ENCODE results near the gene SLC4A2.
A peak's percentile ranks its signal among the peaks of the same experiment; 100 is the strongest.
"Not testable (repeated sequence)": the region's sequence is repeated elsewhere in the genome, so short reads cannot be mapped to it uniquely, and the experiment has no call there.

The SLC4A2 gene, protein sequence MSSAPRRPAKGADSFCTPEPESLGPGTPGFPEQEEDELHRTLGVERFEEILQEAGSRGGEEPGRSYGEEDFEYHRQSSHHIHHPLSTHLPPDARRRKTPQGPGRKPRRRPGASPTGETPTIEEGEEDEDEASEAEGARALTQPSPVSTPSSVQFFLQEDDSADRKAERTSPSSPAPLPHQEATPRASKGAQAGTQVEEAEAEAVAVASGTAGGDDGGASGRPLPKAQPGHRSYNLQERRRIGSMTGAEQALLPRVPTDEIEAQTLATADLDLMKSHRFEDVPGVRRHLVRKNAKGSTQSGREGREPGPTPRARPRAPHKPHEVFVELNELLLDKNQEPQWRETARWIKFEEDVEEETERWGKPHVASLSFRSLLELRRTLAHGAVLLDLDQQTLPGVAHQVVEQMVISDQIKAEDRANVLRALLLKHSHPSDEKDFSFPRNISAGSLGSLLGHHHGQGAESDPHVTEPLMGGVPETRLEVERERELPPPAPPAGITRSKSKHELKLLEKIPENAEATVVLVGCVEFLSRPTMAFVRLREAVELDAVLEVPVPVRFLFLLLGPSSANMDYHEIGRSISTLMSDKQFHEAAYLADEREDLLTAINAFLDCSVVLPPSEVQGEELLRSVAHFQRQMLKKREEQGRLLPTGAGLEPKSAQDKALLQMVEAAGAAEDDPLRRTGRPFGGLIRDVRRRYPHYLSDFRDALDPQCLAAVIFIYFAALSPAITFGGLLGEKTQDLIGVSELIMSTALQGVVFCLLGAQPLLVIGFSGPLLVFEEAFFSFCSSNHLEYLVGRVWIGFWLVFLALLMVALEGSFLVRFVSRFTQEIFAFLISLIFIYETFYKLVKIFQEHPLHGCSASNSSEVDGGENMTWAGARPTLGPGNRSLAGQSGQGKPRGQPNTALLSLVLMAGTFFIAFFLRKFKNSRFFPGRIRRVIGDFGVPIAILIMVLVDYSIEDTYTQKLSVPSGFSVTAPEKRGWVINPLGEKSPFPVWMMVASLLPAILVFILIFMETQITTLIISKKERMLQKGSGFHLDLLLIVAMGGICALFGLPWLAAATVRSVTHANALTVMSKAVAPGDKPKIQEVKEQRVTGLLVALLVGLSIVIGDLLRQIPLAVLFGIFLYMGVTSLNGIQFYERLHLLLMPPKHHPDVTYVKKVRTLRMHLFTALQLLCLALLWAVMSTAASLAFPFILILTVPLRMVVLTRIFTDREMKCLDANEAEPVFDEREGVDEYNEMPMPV

DNA sequence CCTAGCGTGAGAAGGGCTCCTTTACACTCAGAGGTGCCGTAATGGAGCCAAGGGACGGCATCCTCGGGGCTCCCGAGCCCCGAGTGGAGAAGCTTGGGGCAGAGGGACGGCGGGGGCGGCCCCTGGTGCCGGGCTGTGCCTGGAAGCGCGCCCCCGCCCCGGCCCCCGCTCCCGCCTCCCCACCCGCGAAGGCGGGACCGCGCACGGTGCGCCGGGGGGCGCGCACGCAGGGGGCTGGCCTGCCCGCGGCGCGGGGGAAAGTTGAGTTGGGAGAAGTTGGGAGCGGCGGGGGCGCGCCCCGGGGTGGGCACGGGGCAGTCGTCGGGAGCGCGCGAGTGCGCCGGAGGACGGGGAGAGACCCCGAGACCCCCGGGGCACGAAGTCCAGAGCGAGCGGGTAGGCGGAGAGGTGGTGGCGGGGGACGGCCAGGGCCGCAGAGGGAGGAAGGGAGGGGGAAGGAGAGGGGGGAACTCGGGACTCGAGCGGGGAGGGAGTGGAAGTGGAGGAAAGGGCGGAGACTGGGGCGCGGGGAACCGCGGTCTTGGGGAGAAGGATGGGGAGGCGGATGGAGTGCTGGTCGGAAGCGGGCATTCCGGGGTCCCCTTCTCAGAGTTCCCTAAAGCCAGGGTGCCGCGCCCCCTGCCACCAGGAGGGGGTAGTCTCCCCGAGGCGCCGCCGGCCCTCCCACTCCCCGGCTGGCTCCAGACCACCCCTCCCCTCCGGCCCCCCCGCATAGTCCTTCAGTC, at the start of gene SLC4A2:
Gene SLC4A2, plus strand, starts transcription at position 223 of the 746 bp plus-strand sequence. CDS start 2,399 bp downstream, outside the sequence.
- H3K4me3 ChIP-seq (ENCODE audit: low read length), result peak within 1 kb of the TSS; percentile 47
- no peaks in the 10 kb centered on the region for H3K27me3 ChIP-seq (ENCODE audit: control insufficient read depth, insufficient read depth, low read length)
- H3K4me1 ChIP-seq (ENCODE audit: control insufficient read depth, insufficient read depth, low read length), result peaks cover 55% of the 10 kb centered on the region
- H3K9me3 ChIP-seq (ENCODE audit: control insufficient read depth, low read length), result no peaks in the 10 kb centered on the region
- peak within 1 kb of the TSS; percentile 65 for H3K9ac ChIP-seq (ENCODE audit: low read length)
- peaks cover under 1% of the 10 kb centered on the region for H3K36me3 ChIP-seq (ENCODE audit: control insufficient read depth, insufficient read depth, low read length)

GRCh38 chr7:151010037-151010306, 49.4 kb upstream of the SLC4A2 start:
- peaks cover 22% of the 10 kb centered on the region for H3K4me1 ChIP-seq (ENCODE audit: control insufficient read depth, insufficient read depth, low read length)

GRCh38 chr7:151010307-151011096, 48.9 kb upstream of the SLC4A2 start:
- no peak overlapping the region for H3K4me3 ChIP-seq (ENCODE audit: low read length)
- peaks cover 22% of the 10 kb centered on the region for H3K4me1 ChIP-seq (ENCODE audit: control insufficient read depth, insufficient read depth, low read length)
- no peaks in the 10 kb centered on the region for H3K36me3 ChIP-seq (ENCODE audit: control insufficient read depth, insufficient read depth, low read length)
- peaks cover 11% of the 10 kb centered on the region for H3K27me3 ChIP-seq (ENCODE audit: control insufficient read depth, insufficient read depth, low read length)
- no peaks in the 10 kb centered on the region for H3K9me3 ChIP-seq (ENCODE audit: control insufficient read depth, low read length)
- H3K9ac ChIP-seq (ENCODE audit: low read length), result no peak overlapping the region

More at GRCh38 chr7:151010037-151010306, 49.4 kb upstream of the SLC4A2 start:
- no peak overlapping the region for H3K9ac ChIP-seq (ENCODE audit: low read length)
- H3K4me3 ChIP-seq (ENCODE audit: low read length), result no peak overlapping the region
- no peaks in the 10 kb centered on the region for H3K36me3 ChIP-seq (ENCODE audit: control insufficient read depth, insufficient read depth, low read length)
- H3K9me3 ChIP-seq (ENCODE audit: control insufficient read depth, low read length), result no peaks in the 10 kb centered on the region
- H3K27me3 ChIP-seq (ENCODE audit: control insufficient read depth, insufficient read depth, low read length), result peaks cover 11% of the 10 kb centered on the region

DNA sequence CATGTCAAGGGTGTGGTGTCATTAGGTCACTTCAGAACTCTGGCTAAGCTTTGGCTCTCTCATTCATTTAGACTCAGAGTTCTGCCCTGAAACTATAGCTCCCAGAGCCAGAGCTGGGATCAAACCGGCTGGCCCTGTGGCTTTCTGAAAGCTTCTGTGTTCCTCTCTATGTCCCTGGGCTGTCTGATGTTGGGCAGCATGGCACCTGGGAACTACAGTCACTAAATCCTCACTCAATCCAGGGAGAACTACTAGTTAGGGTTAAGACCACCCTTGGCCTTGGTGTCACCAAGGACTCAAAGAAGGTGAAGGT, 48.3 kb upstream of the SLC4A2 start:
- no peak overlapping the region for H3K9ac ChIP-seq (ENCODE audit: low read length)
- no peak overlapping the region for H3K4me3 ChIP-seq (ENCODE audit: low read length)
- peaks cover 22% of the 10 kb centered on the region for H3K4me1 ChIP-seq (ENCODE audit: control insufficient read depth, insufficient read depth, low read length)
- peaks cover 11% of the 10 kb centered on the region for H3K27me3 ChIP-seq (ENCODE audit: control insufficient read depth, insufficient read depth, low read length)
- H3K36me3 ChIP-seq (ENCODE audit: control insufficient read depth, insufficient read depth, low read length), result no peaks in the 10 kb centered on the region
- H3K9me3 ChIP-seq (ENCODE audit: control insufficient read depth, low read length), result no peaks in the 10 kb centered on the region

GRCh38 chr7:151011616-151012015, 47.8 kb upstream of the SLC4A2 start:
- not testable (repeated sequence) for H3K4me3 ChIP-seq (ENCODE audit: low read length); H3K9me3 ChIP-seq (ENCODE audit: control insufficient read depth, low read length); H3K36me3 ChIP-seq (ENCODE audit: control insufficient read depth, insufficient read depth, low read length); H3K9ac ChIP-seq (ENCODE audit: low read length)
- peaks cover 22% of the 10 kb centered on the region for H3K4me1 ChIP-seq (ENCODE audit: control insufficient read depth, insufficient read depth, low read length)
- H3K27me3 ChIP-seq (ENCODE audit: control insufficient read depth, insufficient read depth, low read length), result peaks cover 14% of the 10 kb centered on the region

DNA sequence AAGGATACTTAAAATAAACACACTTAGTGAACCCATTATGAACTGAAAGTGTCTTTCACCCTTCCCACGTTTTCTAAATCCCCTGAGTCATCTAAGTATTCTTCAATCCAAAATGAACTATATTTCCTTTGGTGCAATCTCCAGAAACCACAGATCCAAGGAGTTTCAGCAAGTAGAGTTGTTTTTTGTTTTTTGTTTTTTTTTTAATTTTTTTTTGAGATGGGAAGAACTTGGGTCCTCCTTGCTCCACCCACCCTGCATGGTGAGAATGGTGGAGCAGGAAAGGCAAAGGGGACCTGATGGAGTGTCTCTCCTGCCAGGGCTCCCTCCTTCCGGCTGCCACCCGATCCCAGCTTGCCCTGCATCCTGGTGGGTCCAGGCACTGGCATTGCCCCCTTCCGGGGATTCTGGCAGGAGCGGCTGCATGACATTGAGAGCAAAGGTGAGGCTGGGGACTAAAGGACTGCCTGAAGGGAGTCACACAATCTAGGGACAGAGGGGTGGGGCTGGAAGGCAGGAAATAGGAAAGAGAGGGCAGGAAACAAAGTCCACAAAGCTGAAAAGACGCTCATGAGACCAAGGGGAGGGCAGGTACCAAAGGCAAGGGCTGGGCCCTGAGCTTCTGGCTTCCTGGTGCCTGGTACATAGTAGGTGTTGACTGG, 47.2 kb upstream of the SLC4A2 start:
- Histone ChIP-seq H3K27me3 (ENCODE audit: control insufficient read depth, insufficient read depth, low read length) (peaks cover 20% of the 10 kb centered on the region), H3K4me1 (ENCODE audit: control insufficient read depth, insufficient read depth, low read length) (peaks cover 22% of the 10 kb centered on the region), H3K4me3 (ENCODE audit: low read length) (no peak overlapping the region), H3K36me3 (ENCODE audit: control insufficient read depth, insufficient read depth, low read length) (no peaks in the 10 kb centered on the region), H3K9ac (ENCODE audit: low read length) (no peak overlapping the region), H3K9me3 (ENCODE audit: control insufficient read depth, low read length) (no peaks in the 10 kb centered on the region)

DNA sequence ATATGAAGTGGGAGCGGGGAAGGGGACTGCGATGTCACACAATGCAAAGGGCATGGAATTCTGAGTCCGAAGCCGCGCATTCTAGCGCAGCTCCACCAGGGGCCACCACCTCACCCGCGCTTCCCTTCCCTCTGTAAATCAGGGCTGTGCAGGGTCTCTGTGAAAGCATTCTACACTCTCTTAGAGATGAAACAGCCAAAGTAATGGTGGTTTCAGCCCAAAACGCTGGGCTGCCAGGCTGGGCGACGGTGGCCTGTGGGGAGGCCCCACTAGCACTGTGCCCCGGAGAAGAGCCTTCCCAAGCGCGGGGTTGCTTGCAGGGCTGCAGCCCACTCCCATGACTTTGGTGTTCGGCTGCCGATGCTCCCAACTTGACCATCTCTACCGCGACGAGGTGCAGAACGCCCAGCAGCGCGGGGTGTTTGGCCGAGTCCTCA, 46.5 kb upstream of the SLC4A2 start:
- H3K9me3 ChIP-seq (ENCODE audit: control insufficient read depth, low read length), result no peaks in the 10 kb centered on the region
- peaks cover 27% of the 10 kb centered on the region for H3K27me3 ChIP-seq (ENCODE audit: control insufficient read depth, insufficient read depth, low read length)
- H3K4me1 ChIP-seq (ENCODE audit: control insufficient read depth, insufficient read depth, low read length), result peaks cover 28% of the 10 kb centered on the region
- H3K36me3 ChIP-seq (ENCODE audit: control insufficient read depth, insufficient read depth, low read length), result no peaks in the 10 kb centered on the region
- no peak overlapping the region for H3K4me3 ChIP-seq (ENCODE audit: low read length)
- no peak overlapping the region for H3K9ac ChIP-seq (ENCODE audit: low read length)

- H3K27me3 ChIP-seq (ENCODE audit: control insufficient read depth, insufficient read depth, low read length), result peaks cover 31% of the 10 kb centered on the region
- H3K4me3 ChIP-seq (ENCODE audit: low read length), result no peak overlapping the region
- peaks cover 32% of the 10 kb centered on the region for H3K4me1 ChIP-seq (ENCODE audit: control insufficient read depth, insufficient read depth, low read length)
Observed at GRCh38 chr7:151013356-151013732, 46.0 kb upstream of the SLC4A2 start.

DNA sequence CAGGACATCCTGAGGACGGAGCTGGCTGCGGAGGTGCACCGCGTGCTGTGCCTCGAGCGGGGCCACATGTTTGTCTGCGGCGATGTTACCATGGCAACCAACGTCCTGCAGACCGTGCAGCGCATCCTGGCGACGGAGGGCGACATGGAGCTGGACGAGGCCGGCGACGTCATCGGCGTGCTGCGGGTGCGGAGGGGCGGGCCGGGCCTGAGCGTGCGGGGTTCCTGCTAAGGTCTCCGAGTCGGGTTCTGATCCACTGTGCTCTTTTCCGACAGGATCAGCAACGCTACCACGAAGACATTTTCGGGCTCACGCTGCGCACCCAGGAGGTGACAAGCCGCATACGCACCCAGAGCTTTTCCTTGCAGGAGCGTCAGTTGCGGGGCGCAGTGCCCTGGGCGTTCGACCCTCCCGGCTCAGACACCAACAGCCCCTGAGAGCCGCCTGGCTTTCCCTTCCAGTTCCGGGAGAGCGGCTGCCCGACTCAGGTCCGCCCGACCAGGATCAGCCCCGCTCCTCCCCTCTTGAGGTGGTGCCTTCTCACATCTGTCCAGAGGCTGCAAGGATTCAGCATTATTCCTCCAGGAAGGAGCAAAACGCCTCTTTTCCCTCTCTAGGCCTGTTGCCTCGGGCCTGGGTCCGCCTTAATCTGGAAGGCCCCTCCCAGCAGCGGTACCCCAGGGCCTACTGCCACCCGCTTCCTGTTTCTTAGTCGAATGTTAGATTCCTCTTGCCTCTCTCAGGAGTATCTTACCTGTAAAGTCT, 45.5 kb upstream of the SLC4A2 start:
- peaks cover 34% of the 10 kb centered on the region for H3K4me1 ChIP-seq (ENCODE audit: control insufficient read depth, insufficient read depth, low read length)
- no peak overlapping the region for H3K9ac ChIP-seq (ENCODE audit: low read length)
- H3K27me3 ChIP-seq (ENCODE audit: control insufficient read depth, insufficient read depth, low read length), result peaks cover 36% of the 10 kb centered on the region
- H3K36me3 ChIP-seq (ENCODE audit: control insufficient read depth, insufficient read depth, low read length), result no peaks in the 10 kb centered on the region
- H3K4me3 ChIP-seq (ENCODE audit: low read length), result no peak overlapping the region
- H3K9me3 ChIP-seq (ENCODE audit: control insufficient read depth, low read length), result no peaks in the 10 kb centered on the region

More at GRCh38 chr7:151013356-151013732, 46.0 kb upstream of the SLC4A2 start:
- Histone ChIP-seq H3K9ac (ENCODE audit: low read length) (no peak overlapping the region), H3K36me3 (ENCODE audit: control insufficient read depth, insufficient read depth, low read length) (no peaks in the 10 kb centered on the region), H3K9me3 (ENCODE audit: control insufficient read depth, low read length) (no peaks in the 10 kb centered on the region)

DNA sequence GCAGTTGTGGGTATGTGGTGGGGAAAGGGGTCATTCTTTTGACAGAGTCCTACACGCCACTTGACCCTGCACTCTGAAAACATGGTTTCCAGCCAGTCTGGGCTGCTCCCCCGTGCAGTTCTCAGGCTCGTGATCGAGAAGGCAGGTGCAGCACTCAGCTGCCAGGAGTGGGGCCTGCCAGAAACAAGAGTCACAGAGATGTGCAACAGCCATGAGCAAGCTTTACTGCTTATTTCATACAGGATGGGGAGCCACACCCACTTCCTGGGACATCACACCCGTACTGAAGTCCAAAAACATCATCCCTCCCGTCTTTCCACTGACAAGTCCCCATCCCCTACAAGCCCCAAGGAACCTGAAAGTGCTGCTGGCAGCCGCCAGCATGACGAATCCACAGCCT, 44.4 kb upstream of the SLC4A2 start:
- Histone ChIP-seq H3K9me3 (ENCODE audit: control insufficient read depth, low read length) (no peaks in the 10 kb centered on the region), H3K36me3 (ENCODE audit: control insufficient read depth, insufficient read depth, low read length) (no peaks in the 10 kb centered on the region), H3K4me1 (ENCODE audit: control insufficient read depth, insufficient read depth, low read length) (peaks cover 34% of the 10 kb centered on the region), H3K27me3 (ENCODE audit: control insufficient read depth, insufficient read depth, low read length) (peaks cover 44% of the 10 kb centered on the region), H3K9ac (ENCODE audit: low read length) (no peak overlapping the region), H3K4me3 (ENCODE audit: low read length) (no peak overlapping the region)
